Measurements from ENCODE around the gene TYK2.

- TF ChIP-seq POLR2A (IDR thresholded peaks at IDR 0.05) (no peak), EP300 (IDR thresholded peaks at IDR 0.05; ENCODE audit: low read depth) (no peak)
Observed at GRCh38 chr19:10328558-10329429, 51.6 kb downstream of the TYK2 start.

Measured in transverse colon (tissue), 1 donor.